Heart right ventricle (tissue), 16 donors: ENCODE results near the gene CAMKMT. TPM values are rescaled to one million over a fixed set of nuclear protein-coding genes. Genes with fewer than 3 reads are reported as not detected.

Experiments
- ATAC-seq, 8 donors: fragments of 200-7000 bp; cut with Tn5 transposase; one replicate each; pipeline ENCODE4 v1.9.1; 2020; ENCODE audit warnings: mild to moderate bottlenecking in 8 of 8, moderate library complexity in 8 of 8, moderate number of reproducible peaks in 1 of 8
- DNase-seq, 2 donors: peaks; one replicate each; pipeline ENCODE4 v3.0.0-alpha.2; 2020
- H3K27ac ChIP-seq, 10 donors: fragments of 200-600 bp; sonication (generic) in 2 of 10; one replicate each; pipeline versions ENCODE4 v1.5.0 to v1.8.0; 2020 to 2022; ENCODE audit warnings: mild to moderate bottlenecking in 3 of 10
- H3K27me3 ChIP-seq, 7 donors: fragments of 200-600 bp; one replicate each; pipeline ENCODE4 v1.8.0; 2021 to 2022; ENCODE audit warnings: mild to moderate bottlenecking in 2 of 7
- H3K36me3 ChIP-seq, 9 donors: fragments of 200-600 bp; sonication (generic) in 1 of 9; one replicate each; pipeline versions ENCODE4 v1.5.0 to v1.8.0; 2020 to 2022; ENCODE audit warnings: mild to moderate bottlenecking in 2 of 9
- H3K4me1 ChIP-seq, 9 donors: fragments of 200-600 bp; sonication (generic) in 1 of 9; one replicate each; pipeline versions ENCODE4 v1.5.0 to v1.8.0; 2020 to 2022; ENCODE audit warnings: mild to moderate bottlenecking in 4 of 9
- H3K4me3 ChIP-seq, 10 donors: fragments of 200-600 bp; sonication (generic) in 2 of 10; one replicate each; pipeline versions ENCODE4 v1.5.0 to v1.8.0; 2020 to 2022; ENCODE audit warnings: mild to moderate bottlenecking in 7 of 10, moderate library complexity in 2 of 10
- H3K9me3 ChIP-seq, 11 donors: fragments of 200-600 bp in 10 of 11; sonication (generic) in 2 of 11; one replicate each; pipeline versions ENCODE4 v1.5.0 to v1.8.0; 2013 to 2022; ENCODE audit warnings: mild to moderate bottlenecking in 2 of 11, control low read depth in 1 of 11, moderate library complexity in 1 of 11
- WGBS, 2 donors: extraction: QIAGEN DNeasy Blood & Tissue Kit; methylation state at CpG; one replicate each; pipeline ENCODE4 v1.1.7; 2013; ENCODE audit warnings: inconsistent platforms in 1 of 2; 5-methylcytosine and 5-hydroxymethylcytosine counted together
- intact Hi-C, 10 donors: fragments of 100-400 bp; cut with DNase I; formaldehyde crosslinking; loops; one replicate each; pipeline versions ENCODE4 v1.11.1 to v1.14.2; 2022
- polyA plus RNA-seq, 2 donors: library from polyadenylated mRNA; stranded (reverse); fragments of 200-250 nt; gene quantifications; one replicate each; pipeline ENCODE4 v1.2.3, GENCODE V29; 2013
- total RNA-seq, 10 donors: library from RNA; stranded (reverse); fragmentation: NEBNext Ultra II Directional in 3 of 10; extraction: Animal tissue kit (Norgen Biotek cat#: 25700) in 3 of 10; gene quantifications; one replicate each; pipeline versions ENCODE4 v1.2.1 to v1.2.4, GENCODE V29; 2021 to 2023
- TF ChIP-seq, protein P1 (sequence below), 9 donors: fragments of 200-600 bp; sonication (generic) in 2 of 9; IDR thresholded peaks; one replicate each; pipeline versions ENCODE4 v1.5.0 to v1.8.0; 2021 to 2022; ENCODE audit warnings: antibody characterized with exemption in 9 of 9, mild to moderate bottlenecking in 5 of 9, moderate library complexity in 1 of 9
- donor health status: Arrhythmogenic right ventricular cardiomyopathy.
- donor health status: ischemic (EF 13 %, LVEDD 7.1; RV severe dilation, severe dysfunction).
- donor health status: healthy with polysubstance abuse.
- donor health status: DM: no; HTN: yes; CAD: no.
- donor health status: DM: no; HTN: no; CAD: no.
- donor health status: ischemic (EF 25% LVEDD 6.9; RV normal size, moderate dysfunction).
- donor health status: ischemic (EF 25% LVEDD 5.7; RV mildly dilated, moderate dysfunction).
- donor health status: healthy.
- donor health status: DM: yes; HTN: yes; CAD: no.
- donor health status: Ischemic cardiomyopathy.
- donor health status: ischemic (EF 35%, LVEDD 5.7; RV mildly dilated, moderate dysfunction).
- donor health status: nonischemic (EF 11% LVEDD 7.7; RV severe dilation, severe dysfunction).
- donor health status: DM: yes; HTN: yes; CAD: no.
- donor health status: PGD.
- donor health status: ischemic (EF 29% LVEDD 5.4; RV normal size, mild dysfunction).
- donor health status: nonischemic (EF 23%, LVEDD 6.1; RV moderate dilation, normal function).

Gene CAMKMT
- total and polyA plus RNA-seq, 12 donors, result 4.1 to 6.4 (median 4.8) TPM

DNA sequence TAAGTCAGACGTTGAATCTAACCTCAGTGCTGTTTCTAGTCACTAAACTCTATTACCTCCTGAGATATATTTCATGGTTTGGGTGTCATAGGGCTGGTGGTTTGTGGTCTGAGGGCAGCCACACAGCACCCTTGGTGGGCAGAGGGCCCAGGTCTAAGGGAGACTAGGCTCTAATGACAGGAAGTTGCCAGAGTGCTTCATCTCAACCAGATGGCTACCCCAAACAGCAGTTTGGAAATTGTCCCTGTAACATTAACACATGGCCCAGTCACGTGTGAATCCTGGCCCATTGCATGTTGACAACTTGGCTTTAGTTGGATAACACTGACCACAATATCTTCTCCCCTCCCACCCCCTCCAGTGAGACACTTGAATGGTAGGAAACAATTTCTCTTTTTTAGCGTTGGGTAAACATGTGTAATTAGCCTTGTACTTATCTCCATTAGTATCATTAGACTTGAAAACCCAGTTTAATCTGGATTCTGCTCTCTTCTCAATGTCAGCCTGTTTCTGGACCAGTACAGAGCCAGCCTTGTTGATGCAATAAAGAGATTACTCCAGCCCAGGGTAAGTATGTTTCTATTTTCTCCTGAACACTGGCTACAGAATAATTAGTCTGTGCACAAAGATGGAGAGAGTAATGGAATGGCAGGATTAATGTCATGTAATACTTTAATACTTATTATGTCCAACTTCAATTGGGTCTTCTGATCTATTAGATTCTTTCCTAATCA lies 392.0 kb downstream of the CAMKMT start:
- WGBS, 2 donors, result 53 to 57% methylated on average over 3 of the region's 3 CpGs
- H3K36me3 ChIP-seq, result no peaks in the 10 kb centered on the region
- DNase-seq (no peak), ATAC-seq (peak in 2 of 8 donors; percentile 21 to 30)
- H3K9me3 ChIP-seq, result peaks cover 0 to 2% (median 0%) of the 10 kb centered on the region in 11 donors
- H3K27ac ChIP-seq, result no peak overlapping the region
- peaks cover 0 to 8% (median 0%) of the 10 kb centered on the region in 9 donors for H3K4me1 ChIP-seq
- no peak overlapping the region for H3K4me3 ChIP-seq
- intact Hi-C loops, result no loop called here
- H3K27me3 ChIP-seq, result no peaks in the 10 kb centered on the region
- TF ChIP-seq, protein P1, sequence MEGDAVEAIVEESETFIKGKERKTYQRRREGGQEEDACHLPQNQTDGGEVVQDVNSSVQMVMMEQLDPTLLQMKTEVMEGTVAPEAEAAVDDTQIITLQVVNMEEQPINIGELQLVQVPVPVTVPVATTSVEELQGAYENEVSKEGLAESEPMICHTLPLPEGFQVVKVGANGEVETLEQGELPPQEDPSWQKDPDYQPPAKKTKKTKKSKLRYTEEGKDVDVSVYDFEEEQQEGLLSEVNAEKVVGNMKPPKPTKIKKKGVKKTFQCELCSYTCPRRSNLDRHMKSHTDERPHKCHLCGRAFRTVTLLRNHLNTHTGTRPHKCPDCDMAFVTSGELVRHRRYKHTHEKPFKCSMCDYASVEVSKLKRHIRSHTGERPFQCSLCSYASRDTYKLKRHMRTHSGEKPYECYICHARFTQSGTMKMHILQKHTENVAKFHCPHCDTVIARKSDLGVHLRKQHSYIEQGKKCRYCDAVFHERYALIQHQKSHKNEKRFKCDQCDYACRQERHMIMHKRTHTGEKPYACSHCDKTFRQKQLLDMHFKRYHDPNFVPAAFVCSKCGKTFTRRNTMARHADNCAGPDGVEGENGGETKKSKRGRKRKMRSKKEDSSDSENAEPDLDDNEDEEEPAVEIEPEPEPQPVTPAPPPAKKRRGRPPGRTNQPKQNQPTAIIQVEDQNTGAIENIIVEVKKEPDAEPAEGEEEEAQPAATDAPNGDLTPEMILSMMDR (IDR thresholded peaks at IDR 0.05), result no peak

DNA sequence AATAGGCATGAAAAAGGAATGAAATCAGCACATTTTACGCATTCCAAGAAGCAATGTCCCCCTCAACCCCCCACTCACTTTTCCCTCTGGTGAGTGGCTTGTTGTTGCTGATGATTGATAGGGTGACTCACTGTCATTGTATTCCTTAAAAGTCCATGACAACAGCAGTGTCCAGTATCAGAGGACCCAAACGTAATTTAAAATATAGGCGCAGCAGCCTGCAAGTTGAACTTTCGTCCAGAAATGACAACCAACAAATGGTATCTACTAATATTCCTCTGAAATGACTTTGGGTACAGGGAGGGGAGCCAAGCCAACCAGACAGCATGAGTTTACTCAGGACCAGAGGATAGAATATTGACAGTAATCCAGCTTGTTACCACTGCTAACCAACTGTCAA lies 396.8 kb downstream of the CAMKMT start:
- 90 to 94% methylated on average over 4 of the region's 4 CpGs for WGBS, 2 donors
- ATAC-seq (no peak), DNase-seq (no peak)
- H3K27me3 ChIP-seq, result peaks cover 0 to 5% (median 0%) of the 10 kb centered on the region in 7 donors
- H3K27ac ChIP-seq, result no peak overlapping the region
- no peak overlapping the region for H3K4me3 ChIP-seq
- no peaks in the 10 kb centered on the region for H3K36me3 ChIP-seq
- TF ChIP-seq, protein P1 (IDR thresholded peaks at IDR 0.05), result no peak
- peaks cover 0 to 6% (median 0%) of the 10 kb centered on the region in 9 donors for H3K4me1 ChIP-seq
- no peaks in the 10 kb centered on the region for H3K9me3 ChIP-seq
- intact Hi-C loops, result no loop called here

DNA sequence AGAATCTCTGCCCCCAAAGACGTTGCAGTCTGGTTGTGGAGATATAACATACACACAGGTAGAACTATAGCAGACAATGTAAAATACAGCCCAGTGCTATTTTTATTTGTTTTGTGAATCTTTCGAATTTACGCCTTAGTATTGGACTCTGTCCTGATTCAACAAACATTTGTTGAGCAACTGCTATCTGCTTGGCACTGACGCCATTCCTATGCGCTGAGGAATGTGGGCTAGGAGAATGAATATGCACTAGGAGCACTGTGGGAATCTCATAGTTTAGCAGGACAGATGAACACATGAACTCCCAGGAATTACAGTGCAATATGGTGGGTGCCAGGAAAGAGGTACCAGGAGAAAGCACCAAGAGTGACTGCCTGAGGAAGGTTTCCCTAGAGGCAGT lies 398.1 kb downstream of the CAMKMT start:
- Histone ChIP-seq H3K27ac (no peak overlapping the region), H3K4me3 (no peak overlapping the region), H3K36me3 (no peaks in the 10 kb centered on the region), H3K27me3 (peaks cover 0 to 6% (median 0%) of the 10 kb centered on the region in 7 donors), H3K4me1 (no peaks in the 10 kb centered on the region), H3K9me3 (no peaks in the 10 kb centered on the region)
- intact Hi-C loops, result no loop called here
- TF ChIP-seq, protein P1 (IDR thresholded peaks at IDR 0.05), result no peak
- ATAC-seq (no peak), DNase-seq (no peak)
- 89 to 91% methylated on average over 5 of the region's 5 CpGs for WGBS, 2 donors

DNA sequence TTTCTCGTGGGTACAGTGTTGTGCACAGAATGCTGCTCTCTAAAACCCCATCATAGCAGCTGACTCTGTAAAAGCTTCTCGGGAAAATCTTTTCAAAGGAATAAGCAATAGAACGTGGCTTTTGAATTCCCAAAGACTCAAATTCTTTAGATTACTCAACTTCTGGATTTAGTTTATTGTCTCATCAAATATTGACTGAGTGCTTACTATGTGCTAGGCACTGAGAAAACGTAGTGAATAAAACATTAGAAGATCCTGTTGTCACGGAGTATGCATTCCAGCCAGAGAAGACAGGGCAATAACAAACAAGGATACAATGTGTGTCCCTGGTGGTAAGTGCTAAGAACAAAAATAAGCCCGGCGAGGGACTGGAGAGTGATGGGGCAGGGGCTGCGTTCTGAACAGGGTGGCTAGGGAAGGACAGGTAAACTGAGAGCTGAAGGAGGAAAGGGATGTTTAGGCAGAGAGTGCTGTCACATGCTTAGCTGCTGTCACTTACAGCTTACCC lies 401.6 kb downstream of the CAMKMT start:
- 72 to 76% methylated on average over 8 of the region's 8 CpGs for WGBS, 2 donors
- peaks cover 0 to 33% (median 10%) of the 10 kb centered on the region in 7 donors for H3K27me3 ChIP-seq
- TF ChIP-seq, protein P1 (IDR thresholded peaks at IDR 0.05), result no peak
- H3K4me1 ChIP-seq, result peaks cover 0 to 5% (median under 1%) of the 10 kb centered on the region in 9 donors
- H3K9me3 ChIP-seq, result no peaks in the 10 kb centered on the region
- H3K27ac ChIP-seq, result no peak overlapping the region
- ATAC-seq (no peak), DNase-seq (no peak)
- H3K4me3 ChIP-seq, result no peak overlapping the region
- intact Hi-C loops, result no loop called here
- no peaks in the 10 kb centered on the region for H3K36me3 ChIP-seq
